Keratinocyte (primary cell): Measurements from ENCODE around the gene SF3A2. TPM values are rescaled to one million over a fixed set of nuclear protein-coding genes. Genes with fewer than 3 reads are reported as not detected.

ENCODE experiments used
- DNase-seq: peaks from one replicate; pipeline ENCODE4 v3.0.0-alpha.2; 2011; ENCODE audit warnings: low read depth, missing footprints, low spot score
- FAIRE-seq: peaks from 2 replicates; lab custom pipeline; 2011; peaks lifted over from hg19 to GRCh38; lab: Jason Lieb, UNC
- H2AFZ ChIP-seq: 2 replicates; pipeline ENCODE4 v1.6.0; 2012; ENCODE audit warnings: low read length, control low read depth, inconsistent platforms; ENCODE audit not compliant: control insufficient read depth
- H3K27ac ChIP-seq: 2 replicates; pipeline ENCODE4 v1.5.1; 2011; ENCODE audit warnings: low read length; ENCODE audit not compliant: control insufficient read depth, insufficient read depth
- H3K27me3 ChIP-seq: 3 replicates; pipeline ENCODE4 v1.6.0; 2011; ENCODE audit warnings: low read length; ENCODE audit not compliant: control insufficient read depth, insufficient read depth; ENCODE audit errors: extremely low read depth
- H3K36me3 ChIP-seq, 2 experiments: 2 replicates in 1 of 2; 3 replicates in 1 of 2; pipeline ENCODE4 v1.5.1; 2011; ENCODE audit warnings: low read length in 2 of 2, mild to moderate bottlenecking in 1 of 2; ENCODE audit not compliant: control insufficient read depth in 2 of 2, insufficient read depth in 2 of 2; ENCODE audit errors: extremely low read depth in 1 of 2
- H3K4me1 ChIP-seq: 3 replicates; pipeline ENCODE4 v1.5.1; 2011; ENCODE audit warnings: low read length; ENCODE audit not compliant: control insufficient read depth, insufficient read depth; ENCODE audit errors: extremely low read depth
- H3K4me2 ChIP-seq: 3 replicates; pipeline ENCODE4 v1.6.0; 2011; ENCODE audit warnings: low read depth, low read length; ENCODE audit not compliant: control insufficient read depth, insufficient read depth; ENCODE audit errors: extremely low read depth
- H3K4me3 ChIP-seq, 3 experiments: fragments of 200-600 bp in 1 of 3; sonication (generic) in 1 of 3; 2 replicates in 2 of 3; 3 replicates in 1 of 3; pipeline ENCODE4 v1.5.1; 2011 to 2016; ENCODE audit warnings: low read length in 3 of 3, mild to moderate bottlenecking in 3 of 3, control low read depth in 2 of 3, inconsistent platforms in 1 of 3, low read depth in 1 of 3, mixed read lengths in 1 of 3, mixed run types in 1 of 3, moderate library complexity in 1 of 3; ENCODE audit not compliant: control insufficient read depth in 2 of 3, insufficient read depth in 2 of 3; ENCODE audit errors: extremely low read depth in 1 of 3
- H3K79me2 ChIP-seq: 2 replicates; pipeline ENCODE4 v1.6.0; 2012; ENCODE audit warnings: low read length; ENCODE audit not compliant: control insufficient read depth, insufficient read depth
- H3K9ac ChIP-seq: 3 replicates; pipeline ENCODE4 v1.6.0; 2011; ENCODE audit warnings: low read length; ENCODE audit not compliant: control insufficient read depth, insufficient read depth; ENCODE audit errors: extremely low read depth
- H3K9me1 ChIP-seq: 3 replicates; pipeline ENCODE4 v1.6.0; 2011; ENCODE audit warnings: low read length; ENCODE audit not compliant: control insufficient read depth, insufficient read depth; ENCODE audit errors: extremely low read depth
- H3K9me3 ChIP-seq: 2 replicates; pipeline ENCODE4 v1.5.1; 2012; ENCODE audit warnings: low read depth, low read length; ENCODE audit not compliant: control insufficient read depth
- H4K20me1 ChIP-seq: 3 replicates; pipeline ENCODE4 v1.6.0; 2011; ENCODE audit warnings: low read length; ENCODE audit not compliant: control insufficient read depth, insufficient read depth; ENCODE audit errors: extremely low read depth
- EZH2 ChIP-seq: IDR thresholded peaks from one replicate; pipeline ENCODE4 v1.6.1; 2012; ENCODE audit warnings: inconsistent platforms, mild to moderate bottlenecking, low read length, moderate library complexity
- dilution Hi-C: fragments of 300-500 bp; cut with MboI; formaldehyde crosslinking; loops from one replicate; pipeline ENCODE4 v1.7.0; 2020; ENCODE audit warnings: low sequenced_read_pairs; ENCODE audit not compliant: extremely low pct_ligation_motif_present
- polyA plus RNA-seq, 5 experiments: library from polyadenylated mRNA; depleted of rRNA in 3 of 5; stranded (reverse) in 3 of 5; stranded (forward) in 1 of 5; unstranded in 1 of 5; fragments of >200 nt; gene quantifications; 1 replicate in 1 of 5; 2 replicates in 3 of 5; 3 replicates in 1 of 5; pipeline versions ENCODE4 v1.2.1 to v1.2.3, GENCODE V29; 2011 to 2012; ENCODE audit warnings: missing spikeins in 2 of 5, low read depth in 1 of 5, low replicate concordance in 1 of 5
- TF ChIP-seq, protein P1 (sequence below), 3 experiments: IDR thresholded peaks in 1 of 3; conservative IDR thresholded peaks in 1 of 3; optimal IDR thresholded peaks in 1 of 3; 2 replicates in 2 of 3; 3 replicates in 1 of 3; pipeline versions ENCODE3 to v1.5.1; 2011; ENCODE audit warnings: low read length in 3 of 3, mild to moderate bottlenecking in 3 of 3, moderate library complexity in 2 of 3, control low read depth in 1 of 3, inconsistent platforms in 1 of 3; ENCODE audit not compliant: insufficient read depth in 2 of 3; ENCODE audit errors: extremely low read depth in 1 of 3

SF3A2 gene
- polyA plus RNA-seq, 1 donor (not counting 4 experiments of a cell fraction or from before 2014, with no cell fraction given) = 4.7 TPM

DNA sequence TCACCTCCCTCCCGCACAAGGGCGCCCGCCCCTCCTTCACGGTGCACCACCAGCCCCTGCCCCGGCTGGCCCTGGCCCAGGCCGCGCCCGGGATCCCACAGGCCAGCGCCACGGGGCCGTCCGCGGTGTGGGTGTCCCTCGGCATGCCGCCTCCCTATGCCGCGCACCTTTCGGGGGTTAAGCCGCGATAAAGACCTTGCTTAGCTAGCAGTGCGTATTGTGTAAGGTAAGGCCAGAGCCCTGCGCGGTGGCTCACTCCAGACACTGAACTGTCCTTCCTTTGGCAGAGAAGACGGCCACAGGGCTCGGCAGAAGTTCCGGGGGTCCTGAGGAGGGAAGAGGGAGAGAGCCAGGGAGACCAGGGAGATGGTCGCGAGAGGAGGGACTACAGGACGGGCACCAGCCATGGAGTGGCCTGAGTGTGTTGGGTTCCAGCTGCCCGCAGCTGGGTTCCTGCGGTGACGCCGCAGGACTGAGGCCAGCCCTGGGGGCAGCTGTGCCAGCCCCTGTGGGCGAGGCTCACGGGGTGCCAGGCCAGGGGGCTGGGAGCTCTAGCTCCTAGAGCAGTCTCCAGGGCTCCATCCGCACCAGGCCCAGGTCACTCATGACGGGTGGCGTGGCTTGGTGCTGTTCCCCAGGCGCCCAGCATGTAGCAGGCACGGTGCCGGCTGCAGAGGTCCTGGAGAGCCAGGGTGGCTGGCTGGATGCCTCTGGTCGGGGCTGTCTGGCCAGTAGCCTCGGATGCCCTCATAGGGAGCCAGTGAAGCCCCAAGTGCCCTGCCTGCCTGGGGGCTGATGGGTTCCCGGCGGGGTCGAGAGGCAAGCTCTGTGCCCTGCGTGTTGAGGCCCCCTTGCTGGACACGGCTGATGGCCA is 8.2 kb upstream of the SF3A2 start:
- Histone ChIP-seq H3K27ac (no peak overlapping the region), H3K9me1 (no peaks in the 10 kb centered on the region), H3K4me3 (no peak overlapping the region), H3K36me3 (peaks cover 26 to 40% of the 10 kb centered on the region in 2 experiments), H3K79me2 (peaks cover 9% of the 10 kb centered on the region), H3K4me1 (no peaks in the 10 kb centered on the region), H3K27me3 (no peaks in the 10 kb centered on the region), H3K4me2 (no peak overlapping the region), H3K9me3 (no peaks in the 10 kb centered on the region), H4K20me1 (peaks cover 7% of the 10 kb centered on the region), H2AFZ (no peak overlapping the region), H3K9ac (no peak overlapping the region)
- dilution Hi-C loops = no loop called here
- FAIRE-seq = no peak
- no peak for DNase-seq
- TF ChIP-seq, protein P1, sequence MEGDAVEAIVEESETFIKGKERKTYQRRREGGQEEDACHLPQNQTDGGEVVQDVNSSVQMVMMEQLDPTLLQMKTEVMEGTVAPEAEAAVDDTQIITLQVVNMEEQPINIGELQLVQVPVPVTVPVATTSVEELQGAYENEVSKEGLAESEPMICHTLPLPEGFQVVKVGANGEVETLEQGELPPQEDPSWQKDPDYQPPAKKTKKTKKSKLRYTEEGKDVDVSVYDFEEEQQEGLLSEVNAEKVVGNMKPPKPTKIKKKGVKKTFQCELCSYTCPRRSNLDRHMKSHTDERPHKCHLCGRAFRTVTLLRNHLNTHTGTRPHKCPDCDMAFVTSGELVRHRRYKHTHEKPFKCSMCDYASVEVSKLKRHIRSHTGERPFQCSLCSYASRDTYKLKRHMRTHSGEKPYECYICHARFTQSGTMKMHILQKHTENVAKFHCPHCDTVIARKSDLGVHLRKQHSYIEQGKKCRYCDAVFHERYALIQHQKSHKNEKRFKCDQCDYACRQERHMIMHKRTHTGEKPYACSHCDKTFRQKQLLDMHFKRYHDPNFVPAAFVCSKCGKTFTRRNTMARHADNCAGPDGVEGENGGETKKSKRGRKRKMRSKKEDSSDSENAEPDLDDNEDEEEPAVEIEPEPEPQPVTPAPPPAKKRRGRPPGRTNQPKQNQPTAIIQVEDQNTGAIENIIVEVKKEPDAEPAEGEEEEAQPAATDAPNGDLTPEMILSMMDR (optimal IDR thresholded peaks at IDR 0.05 in 1 of 3, IDR thresholded peaks at IDR 0.05 in 1 of 3, conservative IDR thresholded peaks at IDR 0.05 in 1 of 3; ENCODE audit: extremely low read depth in 1 of 3, insufficient read depth in 2 of 3, low read length in 3 of 3) = no peak
- no peak for TF ChIP-seq EZH2

DNA sequence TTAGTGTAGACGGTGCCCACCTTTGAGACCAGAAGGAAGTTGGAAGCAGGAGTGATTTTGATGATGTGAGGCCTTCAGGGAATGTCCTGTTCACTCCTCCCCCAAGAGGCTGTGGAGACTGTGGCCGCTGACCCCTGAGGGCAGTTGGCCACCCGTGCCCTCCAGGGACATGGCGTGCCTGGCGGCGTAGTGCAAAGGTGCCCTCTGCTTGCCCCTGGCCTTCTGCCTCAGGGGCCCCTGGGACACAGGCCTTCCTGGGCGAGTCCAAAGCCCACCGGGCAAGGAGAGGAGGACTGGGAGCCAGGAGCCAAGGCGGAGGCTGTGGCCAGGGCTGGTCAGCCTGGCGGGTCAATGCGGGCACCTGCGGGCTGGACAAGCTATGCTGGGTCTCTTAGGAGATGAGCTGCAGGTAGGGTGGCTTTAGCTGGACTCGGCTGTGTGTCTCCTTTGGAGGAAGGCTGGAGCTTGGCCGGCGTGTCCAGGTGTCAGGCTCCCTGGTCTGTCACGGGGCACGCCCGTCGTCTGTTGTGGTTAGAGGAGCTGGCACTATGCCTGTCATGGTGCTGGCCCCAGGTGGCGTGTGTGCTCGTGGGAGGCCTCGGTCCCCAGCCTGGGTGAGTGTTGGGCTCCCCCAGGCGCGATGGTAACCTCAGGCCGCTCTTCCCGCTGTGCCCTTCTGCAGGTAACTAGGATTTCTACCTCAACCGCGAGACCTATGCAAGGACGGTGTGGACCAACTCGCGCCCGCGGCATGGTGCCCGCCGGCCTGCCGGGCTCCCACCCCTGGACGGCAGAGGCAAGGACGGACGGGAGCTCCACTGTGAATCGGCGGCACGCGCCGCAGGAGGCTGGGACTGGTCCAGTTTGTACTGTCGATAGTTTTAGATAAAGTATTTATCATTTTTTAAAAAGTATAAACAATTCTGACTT is 7.3 kb upstream of the SF3A2 start:
- Histone ChIP-seq H3K79me2 (peaks cover 18% of the 10 kb centered on the region), H3K9me3 (no peaks in the 10 kb centered on the region), H3K4me2 (no peak overlapping the region), H3K4me1 (no peaks in the 10 kb centered on the region), H3K27ac (no peak overlapping the region), H3K36me3 (peaks cover 26 to 41% of the 10 kb centered on the region in 2 experiments), H3K4me3 (no peak overlapping the region), H3K9ac (no peak overlapping the region), H3K9me1 (no peaks in the 10 kb centered on the region), H3K27me3 (no peaks in the 10 kb centered on the region), H4K20me1 (peaks cover 7% of the 10 kb centered on the region), H2AFZ (no peak overlapping the region)
- no peak for FAIRE-seq
- DNase-seq = no peak
- dilution Hi-C loops = no loop called here
- TF ChIP-seq, protein P1 (optimal IDR thresholded peaks at IDR 0.05 in 1 of 3, IDR thresholded peaks at IDR 0.05 in 1 of 3, conservative IDR thresholded peaks at IDR 0.05 in 1 of 3; ENCODE audit: extremely low read depth in 1 of 3, insufficient read depth in 2 of 3, low read length in 3 of 3) = no peak
- no peak for TF ChIP-seq EZH2
